Tibial artery (tissue), 4 donors: ENCODE data around the gene SEMA5A.

Experiments
- DNase-seq, 2 donors: peaks; one replicate each; pipeline ENCODE4 v3.0.0-alpha.2; 2019
- H3K27ac ChIP-seq, 2 donors: fragments of 200-600 bp; sonication (generic) in 1 of 2; 1 replicate in 1 of 2; 2 replicates in 1 of 2; pipeline ENCODE4 v1.5.1; 2018 to 2019; ENCODE audit warnings: mild to moderate bottlenecking in 1 of 2
- H3K27me3 ChIP-seq, 2 donors: fragments of 200-600 bp; sonication (generic) in 1 of 2; one replicate each; pipeline versions ENCODE4 v1.5.1 to v1.6.0; 2016 to 2019
- H3K36me3 ChIP-seq, 3 donors: fragments of 200-600 bp; sonication (generic) in 2 of 3; one replicate each; pipeline ENCODE4 v1.5.1; 2016 to 2019; ENCODE audit warnings: mild to moderate bottlenecking in 2 of 3
- H3K4me1 ChIP-seq, 4 donors: fragments of 200-600 bp; sonication (generic) in 2 of 4; 1 replicate in 3 of 4; 2 replicates in 1 of 4; pipeline ENCODE4 v1.5.1; 2016 to 2019
- H3K4me3 ChIP-seq, 2 donors: fragments of 200-600 bp; sonication (generic) in 1 of 2; 1 replicate in 1 of 2; 2 replicates in 1 of 2; pipeline ENCODE4 v1.5.1; 2018 to 2019; ENCODE audit warnings: mild to moderate bottlenecking in 2 of 2
- H3K9me3 ChIP-seq, 3 donors: fragments of 200-600 bp; sonication (generic) in 1 of 3; one replicate each; pipeline ENCODE4 v1.5.1; 2016 to 2019
- CTCF ChIP-seq, 2 experiments: fragments of 200-600 bp in 1 of 2; fragments of 450-650 bp in 1 of 2; IDR thresholded peaks; one replicate each; pipeline ENCODE4 v1.5.1; 2017 to 2019; ENCODE audit warnings: antibody characterized with exemption in 2 of 2, mild to moderate bottlenecking in 1 of 2, moderate library complexity in 1 of 2
- intact Hi-C: fragments of 100-400 bp; cut with DNase I; formaldehyde crosslinking; loops from one replicate; pipeline ENCODE4 v1.15.0; 2023; ENCODE audit warnings: low total_unique reads

The SEMA5A gene

GRCh38 chr5:9090381-9091026 lies 455.4 kb downstream of the SEMA5A start:
- no peak overlapping the region for H3K27ac ChIP-seq
- intact Hi-C loops, result no loop called here
- DNase-seq, result no peak
- TF ChIP-seq CTCF (IDR thresholded peaks at IDR 0.05), result no peak
- H3K4me3 ChIP-seq, result no peak overlapping the region
- H3K9me3 ChIP-seq, result no peaks in the 10 kb centered on the region
- H3K27me3 ChIP-seq, result no peaks in the 10 kb centered on the region
- H3K36me3 ChIP-seq, result no peaks in the 10 kb centered on the region
- H3K4me1 ChIP-seq, result no peaks in the 10 kb centered on the region

- Histone ChIP-seq H3K9me3 (no peaks in the 10 kb centered on the region), H3K4me1 (no peaks in the 10 kb centered on the region), H3K27me3 (no peaks in the 10 kb centered on the region), H3K4me3 (no peak overlapping the region), H3K36me3 (no peaks in the 10 kb centered on the region), H3K27ac (no peak overlapping the region)
- TF ChIP-seq CTCF (IDR thresholded peaks at IDR 0.05), result no peak
- DNase-seq, result no peak
- intact Hi-C loops, result no loop called here
Observed at GRCh38 chr5:9089893-9090292, 456.0 kb downstream of the SEMA5A start.

- Histone ChIP-seq H3K4me1 (no peaks in the 10 kb centered on the region), H3K9me3 (no peaks in the 10 kb centered on the region), H3K4me3 (no peak overlapping the region), H3K27ac (no peak overlapping the region), H3K36me3 (no peaks in the 10 kb centered on the region), H3K27me3 (no peaks in the 10 kb centered on the region)
- TF ChIP-seq CTCF (IDR thresholded peaks at IDR 0.05), result no peak
- no peak for DNase-seq
- intact Hi-C loops, result no loop called here
Observed at GRCh38 chr5:9082996-9083395, 462.9 kb downstream of the SEMA5A start.

GRCh38 chr5:9072701-9073100 lies 473.2 kb downstream of the SEMA5A start:
- Histone ChIP-seq H3K4me1 (no peaks in the 10 kb centered on the region), H3K27ac (no peak overlapping the region), H3K9me3 (no peaks in the 10 kb centered on the region), H3K4me3 (no peak overlapping the region), H3K27me3 (no peaks in the 10 kb centered on the region), H3K36me3 (no peaks in the 10 kb centered on the region)
- DNase-seq, result no peak
- intact Hi-C loops, result no loop called here
- no peak for TF ChIP-seq CTCF (IDR thresholded peaks at IDR 0.05)

GRCh38 chr5:9071524-9071923 lies 474.4 kb downstream of the SEMA5A start:
- Histone ChIP-seq H3K4me1 (no peaks in the 10 kb centered on the region), H3K27ac (no peak overlapping the region), H3K4me3 (no peak overlapping the region), H3K9me3 (no peaks in the 10 kb centered on the region), H3K36me3 (no peaks in the 10 kb centered on the region), H3K27me3 (no peaks in the 10 kb centered on the region)
- no peak for DNase-seq
- intact Hi-C loops, result no loop called here
- no peak for TF ChIP-seq CTCF (IDR thresholded peaks at IDR 0.05)

- no peak overlapping the region for H3K4me3 ChIP-seq
- TF ChIP-seq CTCF (IDR thresholded peaks at IDR 0.05), result no peak
Observed at GRCh38 chr5:9071074-9071473, 474.8 kb downstream of the SEMA5A start.

More at GRCh38 chr5:9071074-9071473, 474.8 kb downstream of the SEMA5A start:
- H3K36me3 ChIP-seq, result no peaks in the 10 kb centered on the region
- intact Hi-C loops, result no loop called here
- H3K9me3 ChIP-seq, result no peaks in the 10 kb centered on the region
- H3K27me3 ChIP-seq, result no peaks in the 10 kb centered on the region
- H3K4me1 ChIP-seq, result no peaks in the 10 kb centered on the region
- H3K27ac ChIP-seq, result no peak overlapping the region
- DNase-seq, result no peak
